ENCODE data around the gene PLXNA2.

PLXNA2 gene

DNA sequence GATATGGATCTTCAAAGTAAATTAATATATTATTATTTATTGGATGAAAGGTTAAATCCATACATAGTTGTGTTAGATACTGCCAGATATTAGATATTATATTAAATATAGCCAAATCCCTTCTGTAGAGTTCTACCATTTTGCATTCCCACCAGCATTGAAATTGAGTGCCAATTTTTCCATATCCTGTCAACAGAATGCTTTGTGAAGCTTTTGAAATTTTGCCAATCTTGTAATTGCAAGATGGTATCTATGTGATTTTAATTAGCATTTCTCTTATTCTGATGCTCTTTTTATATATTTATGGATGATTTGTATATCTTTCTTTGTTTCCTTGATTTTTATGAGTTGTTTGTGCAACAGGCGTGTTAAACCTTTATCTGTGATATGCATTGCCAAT, 266.3 kb downstream of the PLXNA2 start:
- Histone ChIP-seq H3K4me3 (ENCODE audit: low read length) (no peak overlapping the region), H3K9ac (ENCODE audit: low read depth, low read length) (no peak overlapping the region), H3K9me3 (ENCODE audit: insufficient read depth, low read depth, low read length) (no peaks in the 10 kb centered on the region), H3K36me3 (ENCODE audit: insufficient read depth, low read depth, low read length) (no peaks in the 10 kb centered on the region), H3K4me1 (ENCODE audit: insufficient read depth, low read length) (no peaks in the 10 kb centered on the region), H3K27ac (ENCODE audit: low read length) (no peak overlapping the region), H3K27me3 (ENCODE audit: insufficient read depth, low read length) (0 out of 2 replicates have a peak, but pooled peaks cover 2% of the 10 kb centered on the region)

DNA sequence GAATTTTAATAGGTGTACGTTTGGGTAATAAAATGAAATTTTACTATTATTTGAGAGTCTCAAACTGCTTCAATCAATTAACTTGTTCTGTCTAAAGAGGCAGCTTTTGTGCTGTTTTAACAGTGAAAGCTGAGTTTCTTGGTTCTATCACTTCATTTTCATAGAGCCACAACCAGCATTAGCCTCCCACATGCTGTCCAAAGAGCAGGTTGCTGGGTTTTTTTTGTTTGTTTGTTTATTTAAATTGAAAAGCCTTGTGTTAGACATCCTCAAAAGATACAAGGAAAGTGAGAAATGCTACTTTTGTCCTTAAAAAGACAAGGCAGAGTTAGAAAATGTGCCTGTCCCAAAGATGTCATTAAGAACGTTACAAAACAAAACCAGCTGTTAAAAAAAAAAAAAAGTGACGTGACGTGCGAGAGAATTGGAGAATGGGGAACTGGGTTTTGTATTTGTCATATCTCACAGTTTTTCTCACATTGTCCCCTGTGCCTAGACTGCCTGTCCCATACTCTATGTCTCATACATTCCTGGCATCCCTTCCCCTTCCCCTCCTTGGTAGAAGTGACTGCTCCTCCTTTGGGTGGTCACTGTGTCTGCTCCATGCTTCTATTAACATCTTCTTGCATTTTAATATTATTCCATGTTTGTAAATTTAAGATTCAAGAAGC, 270.2 kb downstream of the PLXNA2 start:
- Histone ChIP-seq H3K4me1 (ENCODE audit: insufficient read depth, low read length) (no peaks in the 10 kb centered on the region), H3K9me3 (ENCODE audit: insufficient read depth, low read depth, low read length) (no peaks in the 10 kb centered on the region), H3K27me3 (ENCODE audit: insufficient read depth, low read length) (0 out of 2 replicates have a peak, but pooled peaks cover 4% of the 10 kb centered on the region), H3K4me3 (ENCODE audit: low read length) (no peak overlapping the region), H3K9ac (ENCODE audit: low read depth, low read length) (no peak overlapping the region), H3K27ac (ENCODE audit: low read length) (no peak overlapping the region), H3K36me3 (ENCODE audit: insufficient read depth, low read depth, low read length) (no peaks in the 10 kb centered on the region)

DNA sequence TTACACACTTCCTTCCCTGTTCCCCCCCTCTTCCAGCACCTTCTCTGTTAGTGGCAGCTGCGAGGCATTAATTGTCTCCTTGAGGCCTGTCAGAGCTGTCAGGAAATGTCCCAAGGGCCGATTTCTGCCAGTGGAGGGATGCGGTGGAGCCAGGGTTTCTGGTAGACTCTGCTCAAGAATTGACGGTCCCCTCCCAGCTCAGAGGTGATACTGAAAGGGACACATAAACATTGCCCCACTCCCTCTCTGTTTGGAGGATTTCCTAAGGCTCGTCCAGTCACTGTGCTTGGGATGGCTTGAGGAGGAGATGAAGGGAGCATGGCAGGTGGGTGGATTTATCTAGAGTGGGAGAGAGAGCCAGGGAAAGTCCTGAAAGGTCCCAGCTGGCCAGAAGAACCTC, 271.8 kb downstream of the PLXNA2 start:
- Histone ChIP-seq H3K27me3 (ENCODE audit: insufficient read depth, low read length) (0 out of 2 replicates have a peak, but pooled peaks cover 4% of the 10 kb centered on the region), H3K4me1 (ENCODE audit: insufficient read depth, low read length) (no peaks in the 10 kb centered on the region), H3K36me3 (ENCODE audit: insufficient read depth, low read depth, low read length) (no peaks in the 10 kb centered on the region), H3K9ac (ENCODE audit: low read depth, low read length) (no peak overlapping the region), H3K4me3 (ENCODE audit: low read length) (no peak overlapping the region), H3K9me3 (ENCODE audit: insufficient read depth, low read depth, low read length) (no peaks in the 10 kb centered on the region), H3K27ac (ENCODE audit: low read length) (no peak overlapping the region)

All from iPS-20b (cell line).